HepG2 (cell line): ENCODE results near the gene GLTPD2. TPM values are rescaled to one million over a fixed set of nuclear protein-coding genes. Genes with fewer than 3 reads are reported as not detected.
A peak's percentile ranks its signal among the peaks of the same experiment; 100 is the strongest.

ENCODE experiments used
- ATF7-NPFF ChIP-seq: sonication (generic); formaldehyde crosslinking; IDR thresholded peaks from 2 replicates; pipeline ENCODE4 v1.8.1; 2023; ENCODE audit warnings: mild to moderate bottlenecking, low read depth, missing genetic modification reagents, moderate library complexity
- FOXP1 ChIP-seq, 2 experiments: fragments of 450-650 bp in 1 of 2; IDR thresholded peaks; 2 replicates each; pipeline ENCODE4 v1.6.1; 2017 to 2018; ENCODE audit warnings: antibody characterized with exemption in 1 of 2
- IRF2 ChIP-seq: IDR thresholded peaks from 2 replicates; pipeline ENCODE4 v1.6.1; 2018; ENCODE audit warnings: missing genetic modification reagents, missing compliant biosample characterization
- KLF13 ChIP-seq: sonication (generic); formaldehyde crosslinking; IDR thresholded peaks from 2 replicates; pipeline ENCODE4 v1.4.0; 2020; ENCODE audit warnings: mild to moderate bottlenecking, missing genetic modification reagents
- MEF2D ChIP-seq: sonication (generic); formaldehyde crosslinking; IDR thresholded peaks from 2 replicates; pipeline ENCODE4 v1.5.1; 2020; ENCODE audit warnings: mild to moderate bottlenecking, missing genetic modification reagents
- NONO ChIP-seq, 2 experiments: fragments of 450-650 bp in 1 of 2; sonication (generic) in 1 of 2; formaldehyde crosslinking in 1 of 2; IDR thresholded peaks in 1 of 2; conservative IDR thresholded peaks in 1 of 2; 2 replicates each; pipeline versions ENCODE4 v1.6.1 to v1.8.0; 2017 to 2022; ENCODE audit warnings: mild to moderate bottlenecking in 1 of 2, missing genetic modification reagents in 1 of 2, moderate library complexity in 1 of 2
- POLR2AphosphoS2 ChIP-seq: IDR thresholded peaks from 2 replicates; pipeline ENCODE4 v1.6.1; 2011; ENCODE audit warnings: low read depth, low read length, improper control_type of control experiment
- POLR2G ChIP-seq: fragments of 200-400 bp; formaldehyde crosslinking; IDR thresholded peaks from 2 replicates; pipeline ENCODE4 v1.6.1; 2018; ENCODE audit warnings: mild to moderate bottlenecking, low read depth, low read length, moderate library complexity
- THRA ChIP-seq: sonication (generic); formaldehyde crosslinking; IDR thresholded peaks from 2 replicates; pipeline ENCODE4 v1.4.0; 2020; ENCODE audit warnings: missing genetic modification reagents, borderline replicate concordance
- ZEB1 ChIP-seq: IDR thresholded peaks from 2 replicates; pipeline ENCODE4 v1.6.1; 2012; ENCODE audit warnings: mild to moderate bottlenecking, low read depth, inconsistent platforms; ENCODE audit not compliant: insufficient replicate concordance
- ZFP37 ChIP-seq: sonication (generic); formaldehyde crosslinking; IDR thresholded peaks from 2 replicates; pipeline ENCODE4 v1.4.0; 2020; ENCODE audit warnings: missing genetic modification reagents, borderline replicate concordance
- ZNF264 ChIP-seq: sonication (generic); formaldehyde crosslinking; IDR thresholded peaks from 2 replicates; pipeline ENCODE4 v1.4.0; 2020; ENCODE audit warnings: missing genetic modification reagents
- ZNF33B ChIP-seq: sonication (generic); formaldehyde crosslinking; IDR thresholded peaks from 2 replicates; pipeline ENCODE4 v1.5.1; 2020; ENCODE audit warnings: mild to moderate bottlenecking, missing genetic modification reagents
- ZNF691 ChIP-seq: sonication (generic); formaldehyde crosslinking; IDR thresholded peaks from 2 replicates; pipeline ENCODE4 v1.4.0; 2020; ENCODE audit warnings: missing genetic modification reagents, low read depth, mild to moderate bottlenecking, borderline replicate concordance
- ZNF788 ChIP-seq: sonication (generic); formaldehyde crosslinking; IDR thresholded peaks from 2 replicates; pipeline ENCODE4 v1.5.0; 2020; ENCODE audit warnings: mild to moderate bottlenecking, missing genetic modification reagents, borderline replicate concordance
- polyA plus RNA-seq, 8 experiments: library from polyadenylated mRNA; depleted of rRNA in 3 of 8; stranded (reverse) in 7 of 8; unstranded in 1 of 8; fragments of >200 nt; fragmentation: Illumina TruSeq in 4 of 8; extraction: Trizol in 4 of 8; gene quantifications; 2 replicates each; pipeline versions ENCODE4 v1.2.1 to v1.2.3, GENCODE V29; 2011 to 2016; ENCODE audit warnings: low read depth in 4 of 8, missing spikeins in 1 of 8, mixed read lengths in 1 of 8; ENCODE audit not compliant: insufficient read depth in 1 of 8
- total RNA-seq, 5 experiments: library from RNA; depleted of rRNA; stranded (reverse); fragments of >200 nt; fragmentation: Illumina TruSeq; extraction: Trizol; gene quantifications; 2 replicates each; pipeline ENCODE4 v1.2.3, GENCODE V29; 2016; ENCODE audit warnings: low read depth in 1 of 5
- TF ChIP-seq, protein P1 (sequence below): sonication (generic); formaldehyde crosslinking; IDR thresholded peaks from 2 replicates; pipeline ENCODE4 v1.4.0; 2020; ENCODE audit warnings: missing genetic modification reagents
- TF ChIP-seq, protein P2 (sequence below): sonication (generic); formaldehyde crosslinking; IDR thresholded peaks from 2 replicates; pipeline ENCODE4 v1.4.0; 2020; ENCODE audit warnings: missing genetic modification reagents
- TF ChIP-seq, protein P3 (sequence below): IDR thresholded peaks from 2 replicates; pipeline ENCODE4 v1.4.0; 2020; ENCODE audit warnings: mild to moderate bottlenecking, missing genetic modification reagents

GLTPD2 gene
- total and polyA plus RNA-seq, 2 of the 13 experiments (the other 11 are each of a cell fraction or from before 2014, with no cell fraction given): 7.5 to 12.9 TPM

- TF ChIP-seq ZNF264 (CRISPR knock-in tag) (peak; percentile 19; the same call in 1 of the 2 replicates), POLR2G (peak; percentile 94), ZNF691 (CRISPR knock-in tag) (no peak), THRA (CRISPR knock-in tag) (no peak), ATF7-NPFF (CRISPR knock-in tag) (no peak; the same call in 1 of the 2 replicates), ZFP37 (CRISPR knock-in tag) (no peak), POLR2AphosphoS2 (no peak), FOXP1 (IDR thresholded peaks at IDR 0.05) (no peak), FOXP1 (CRISPR knock-in tag; IDR thresholded peaks at IDR 0.05) (no peak; the same call in 1 of the 2 replicates), ZEB1 (no peak), NONO (IDR thresholded peaks at IDR 0.05) (no peak), NONO (CRISPR knock-in tag; conservative IDR thresholded peaks at IDR 0.05) (no peak; the same call in 1 of the 2 replicates), MEF2D (CRISPR knock-in tag) (peak; percentile 60; the same call in 1 of the 2 replicates), ZNF33B (no peak), IRF2 (CRISPR knock-in tag) (peak; percentile 71; the same call in 1 of the 2 replicates), ZNF788 (CRISPR knock-in tag) (no peak; the same call in 1 of the 2 replicates), KLF13 (CRISPR knock-in tag) (no peak)
- TF ChIP-seq, protein P1, sequence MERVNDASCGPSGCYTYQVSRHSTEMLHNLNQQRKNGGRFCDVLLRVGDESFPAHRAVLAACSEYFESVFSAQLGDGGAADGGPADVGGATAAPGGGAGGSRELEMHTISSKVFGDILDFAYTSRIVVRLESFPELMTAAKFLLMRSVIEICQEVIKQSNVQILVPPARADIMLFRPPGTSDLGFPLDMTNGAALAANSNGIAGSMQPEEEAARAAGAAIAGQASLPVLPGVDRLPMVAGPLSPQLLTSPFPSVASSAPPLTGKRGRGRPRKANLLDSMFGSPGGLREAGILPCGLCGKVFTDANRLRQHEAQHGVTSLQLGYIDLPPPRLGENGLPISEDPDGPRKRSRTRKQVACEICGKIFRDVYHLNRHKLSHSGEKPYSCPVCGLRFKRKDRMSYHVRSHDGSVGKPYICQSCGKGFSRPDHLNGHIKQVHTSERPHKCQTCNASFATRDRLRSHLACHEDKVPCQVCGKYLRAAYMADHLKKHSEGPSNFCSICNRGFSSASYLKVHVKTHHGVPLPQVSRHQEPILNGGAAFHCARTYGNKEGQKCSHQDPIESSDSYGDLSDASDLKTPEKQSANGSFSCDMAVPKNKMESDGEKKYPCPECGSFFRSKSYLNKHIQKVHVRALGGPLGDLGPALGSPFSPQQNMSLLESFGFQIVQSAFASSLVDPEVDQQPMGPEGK (CRISPR knock-in tag): peak; percentile 96
- TF ChIP-seq, protein P2, sequence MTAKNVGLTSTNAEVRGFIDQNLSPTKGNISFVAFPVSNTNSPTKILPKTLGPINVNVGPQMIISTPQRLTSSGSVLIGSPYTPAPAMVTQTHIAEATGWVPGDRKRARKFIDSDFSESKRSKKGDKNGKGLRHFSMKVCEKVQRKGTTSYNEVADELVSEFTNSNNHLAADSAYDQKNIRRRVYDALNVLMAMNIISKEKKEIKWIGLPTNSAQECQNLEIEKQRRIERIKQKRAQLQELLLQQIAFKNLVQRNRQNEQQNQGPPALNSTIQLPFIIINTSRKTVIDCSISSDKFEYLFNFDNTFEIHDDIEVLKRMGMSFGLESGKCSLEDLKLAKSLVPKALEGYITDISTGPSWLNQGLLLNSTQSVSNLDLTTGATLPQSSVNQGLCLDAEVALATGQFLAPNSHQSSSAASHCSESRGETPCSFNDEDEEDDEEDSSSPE (CRISPR knock-in tag): peak; percentile 67
- TF ChIP-seq, protein P3, sequence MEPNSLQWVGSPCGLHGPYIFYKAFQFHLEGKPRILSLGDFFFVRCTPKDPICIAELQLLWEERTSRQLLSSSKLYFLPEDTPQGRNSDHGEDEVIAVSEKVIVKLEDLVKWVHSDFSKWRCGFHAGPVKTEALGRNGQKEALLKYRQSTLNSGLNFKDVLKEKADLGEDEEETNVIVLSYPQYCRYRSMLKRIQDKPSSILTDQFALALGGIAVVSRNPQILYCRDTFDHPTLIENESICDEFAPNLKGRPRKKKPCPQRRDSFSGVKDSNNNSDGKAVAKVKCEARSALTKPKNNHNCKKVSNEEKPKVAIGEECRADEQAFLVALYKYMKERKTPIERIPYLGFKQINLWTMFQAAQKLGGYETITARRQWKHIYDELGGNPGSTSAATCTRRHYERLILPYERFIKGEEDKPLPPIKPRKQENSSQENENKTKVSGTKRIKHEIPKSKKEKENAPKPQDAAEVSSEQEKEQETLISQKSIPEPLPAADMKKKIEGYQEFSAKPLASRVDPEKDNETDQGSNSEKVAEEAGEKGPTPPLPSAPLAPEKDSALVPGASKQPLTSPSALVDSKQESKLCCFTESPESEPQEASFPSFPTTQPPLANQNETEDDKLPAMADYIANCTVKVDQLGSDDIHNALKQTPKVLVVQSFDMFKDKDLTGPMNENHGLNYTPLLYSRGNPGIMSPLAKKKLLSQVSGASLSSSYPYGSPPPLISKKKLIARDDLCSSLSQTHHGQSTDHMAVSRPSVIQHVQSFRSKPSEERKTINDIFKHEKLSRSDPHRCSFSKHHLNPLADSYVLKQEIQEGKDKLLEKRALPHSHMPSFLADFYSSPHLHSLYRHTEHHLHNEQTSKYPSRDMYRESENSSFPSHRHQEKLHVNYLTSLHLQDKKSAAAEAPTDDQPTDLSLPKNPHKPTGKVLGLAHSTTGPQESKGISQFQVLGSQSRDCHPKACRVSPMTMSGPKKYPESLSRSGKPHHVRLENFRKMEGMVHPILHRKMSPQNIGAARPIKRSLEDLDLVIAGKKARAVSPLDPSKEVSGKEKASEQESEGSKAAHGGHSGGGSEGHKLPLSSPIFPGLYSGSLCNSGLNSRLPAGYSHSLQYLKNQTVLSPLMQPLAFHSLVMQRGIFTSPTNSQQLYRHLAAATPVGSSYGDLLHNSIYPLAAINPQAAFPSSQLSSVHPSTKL (CRISPR knock-in tag): no peak
These were observed at the start of gene GLTPD2 (continued) for GRCh38 chr17:4788807-4789700.
